Kidney (tissue), 14 donors: ENCODE measurements around the gene TDRD12. TPM values are rescaled to one million over a fixed set of nuclear protein-coding genes. Genes with fewer than 3 reads are reported as not detected.
"Not testable (repeated sequence)": the region's sequence is repeated elsewhere in the genome, so short reads cannot be mapped to it uniquely, and the experiment has no call there.

ENCODE experiments used
- DNase-seq, 5 donors: peaks; one replicate each; pipeline ENCODE4 v3.0.0-alpha.2; 2013 to 2020
- FAIRE-seq: peaks from 2 replicates; lab custom pipeline; 2012; peaks lifted over from hg19 to GRCh38; lab: Jason Lieb, UNC
- H3K27ac ChIP-seq, 2 donors: one replicate each; pipeline ENCODE4 v1.7.0; 2013; ENCODE audit warnings: low read depth in 2 of 2, low read length in 2 of 2, inconsistent platforms in 1 of 2
- H3K27me3 ChIP-seq: one replicate; pipeline ENCODE4 v1.7.1; 2013; ENCODE audit warnings: low read length, inconsistent platforms; ENCODE audit not compliant: control insufficient read depth, insufficient read depth
- H3K36me3 ChIP-seq, 3 donors: one replicate each; pipeline versions ENCODE4 v1.7.0 to v1.7.1; 2013; ENCODE audit warnings: low read length in 3 of 3, control low read depth in 1 of 3, inconsistent platforms in 1 of 3; ENCODE audit not compliant: insufficient read depth in 3 of 3, control insufficient read depth in 2 of 3
- H3K4me1 ChIP-seq, 3 donors: one replicate each; pipeline versions ENCODE4 v1.7.0 to v1.7.1; 2013; ENCODE audit warnings: low read length in 3 of 3, inconsistent platforms in 1 of 3, low read depth in 1 of 3; ENCODE audit not compliant: control insufficient read depth in 2 of 3, insufficient read depth in 2 of 3
- H3K4me3 ChIP-seq, 3 donors: one replicate each; pipeline versions ENCODE4 v1.7.0 to v1.8.1; 2013; ENCODE audit warnings: low read length in 3 of 3, control low read depth in 1 of 3, inconsistent platforms in 1 of 3
- H3K9ac ChIP-seq, 3 donors: one replicate each; pipeline versions ENCODE4 v1.7.0 to v1.7.1; 2013; ENCODE audit warnings: low read length in 3 of 3, control low read depth in 1 of 3, inconsistent platforms in 1 of 3
- H3K9me3 ChIP-seq, 3 donors: one replicate each; pipeline versions ENCODE4 v1.7.0 to v1.7.1; 2013; ENCODE audit warnings: low read length in 3 of 3, control low read depth in 1 of 3, inconsistent platforms in 1 of 3; ENCODE audit not compliant: control insufficient read depth in 2 of 3, insufficient read depth in 1 of 3
- CTCF ChIP-seq: IDR thresholded peaks from 3 replicates; pipeline ENCODE4 v1.5.1; 2012; ENCODE audit warnings: mild to moderate bottlenecking, moderate library complexity, borderline replicate concordance; ENCODE audit not compliant: insufficient read depth; ENCODE audit errors: extremely low read depth
- intact Hi-C: fragments of 100-400 bp; cut with DNase I; formaldehyde crosslinking; loops from one replicate; pipeline ENCODE4 v1.11.1; 2022
- polyA plus RNA-seq: library from polyadenylated mRNA; stranded (reverse); fragments of 350-450 nt; fragmentation: Illumina TruSeq; extraction: RNeasy Lipid Tissue Mini Kit (QIAGEN cat#74804); gene quantifications from one replicate; pipeline ENCODE4 v1.2.3, GENCODE V29; 2014; ENCODE audit warnings: low read depth, low replicate concordance; ENCODE audit not compliant: insufficient read depth
- total RNA-seq: library from RNA; stranded (reverse); fragmentation: NEBNext Ultra II Directional; extraction: Animal tissue kit (Norgen Biotek cat#: 25700); gene quantifications from one replicate; pipeline ENCODE4 v1.2.1, GENCODE V29; 2021
- donor health status: control.
- donor health status: control.
- donor health status: control.
- donor health status: control.
- donor health status: control.
- donor health status: DM: yes; HTN: yes; CAD: no.
- donor health status: Normal renal cell carcinoma (clear cell type).

Gene TDRD12
- total and polyA plus RNA-seq, 2 donors from 2014 or later, result 0.38 TPM; not detected in 1

- no peak for DNase-seq
- Histone ChIP-seq H3K9ac (no peak overlapping the region), H3K4me1 (no peaks in the 10 kb centered on the region), H3K27me3 (no peaks in the 10 kb centered on the region), H3K4me3 (no peak overlapping the region), H3K27ac (no peak overlapping the region), H3K36me3 (no peaks in the 10 kb centered on the region), H3K9me3 (peaks cover 0 to 2% (median 0%) of the 10 kb centered on the region in 3 donors)
- no peak for FAIRE-seq
- TF ChIP-seq CTCF, result no peak
- intact Hi-C loops, result no loop called here
Observed at GRCh38 chr19:32773126-32773525, 53.6 kb downstream of the TDRD12 start.

GRCh38 chr19:32779082-32779481 lies 59.5 kb downstream of the TDRD12 start:
- H3K27ac ChIP-seq, result no peak overlapping the region
- H3K4me1 ChIP-seq, result no peaks in the 10 kb centered on the region
- peaks cover 0 to 6% (median 2%) of the 10 kb centered on the region in 3 donors for H3K9me3 ChIP-seq
- H3K27me3 ChIP-seq, result no peaks in the 10 kb centered on the region
- TF ChIP-seq CTCF, result no peak
- H3K9ac ChIP-seq, result no peak overlapping the region
- no peak overlapping the region for H3K4me3 ChIP-seq
- no peak for FAIRE-seq
- no peaks in the 10 kb centered on the region for H3K36me3 ChIP-seq
- intact Hi-C loops, result no loop called here
- no peak for DNase-seq

- Histone ChIP-seq H3K9ac (no peak overlapping the region), H3K36me3 (no peaks in the 10 kb centered on the region), H3K27ac (no peak overlapping the region), H3K4me3 (no peak overlapping the region), H3K4me1 (no peaks in the 10 kb centered on the region), H3K27me3 (no peaks in the 10 kb centered on the region), H3K9me3 (peaks cover 0 to 6% (median 2%) of the 10 kb centered on the region in 3 donors)
- no peak for DNase-seq
- intact Hi-C loops, result no loop called here
- no peak for FAIRE-seq
- no peak for TF ChIP-seq CTCF
Observed at GRCh38 chr19:32781280-32781679, 61.7 kb downstream of the TDRD12 start.

- DNase-seq, FAIRE-seq, H3K4me1 ChIP-seq, H3K36me3 ChIP-seq, H3K4me3 ChIP-seq, H3K9me3 ChIP-seq, H3K27me3 ChIP-seq, H3K9ac ChIP-seq, intact Hi-C loops, H3K27ac ChIP-seq: not testable (repeated sequence)
Observed at GRCh38 chr19:32782089-32782488, 62.5 kb downstream of the TDRD12 start.

GRCh38 chr19:32787161-32787813 lies 67.7 kb downstream of the TDRD12 start:
- not testable (repeated sequence) for H3K9ac ChIP-seq

GRCh38 chr19:32787895-32788294 lies 68.3 kb downstream of the TDRD12 start:
- H3K4me3 ChIP-seq, intact Hi-C loops, H3K4me1 ChIP-seq, H3K9ac ChIP-seq, DNase-seq, H3K27me3 ChIP-seq, H3K9me3 ChIP-seq, H3K27ac ChIP-seq, FAIRE-seq, H3K36me3 ChIP-seq: not testable (repeated sequence)

More at GRCh38 chr19:32787161-32787813, 67.7 kb downstream of the TDRD12 start:
- H3K27ac ChIP-seq, DNase-seq, H3K4me3 ChIP-seq, intact Hi-C loops, H3K36me3 ChIP-seq, H3K4me1 ChIP-seq, H3K9me3 ChIP-seq, H3K27me3 ChIP-seq, FAIRE-seq: not testable (repeated sequence)
